GM12878 (cell line): ENCODE measurements around the gene NELFE. TPM values are rescaled to one million over a fixed set of nuclear protein-coding genes. Genes with fewer than 3 reads are reported as not detected.

Experiments used
- ATAC-seq: fragments of 200-7000 bp; cut with Tn5 transposase; 3 replicates; pipeline ENCODE4 v1.9.1; 2020; ENCODE audit warnings: mild to moderate bottlenecking, moderate library complexity
- BruUV-seq: library from RNA; stranded (reverse); fragments of 400-500 nt; replicated peaks from 2 replicates; lab custom pipeline; 2021; lab: Mats Ljungman, UMichigan
- CTCF ChIA-PET: fragments of 300-600 bp; sonication (Branson Sonifier 250); formaldehyde crosslinking; extraction: SDS; loops from one replicate; lab custom pipeline; 2021; ENCODE audit warnings: inconsistent platforms; lab: Yijun Ruan, JAX
- POLR2A ChIA-PET: fragments of 350-600 bp; formaldehyde crosslinking; extraction: SDS; loops from one replicate; lab custom pipeline; 2021; ENCODE audit warnings: inconsistent platforms; lab: Charles Lee
- RAD21 ChIA-PET: fragments of 300-600 bp; sonication (Branson Sonifier 250); formaldehyde crosslinking; loops from one replicate; lab custom pipeline; 2023; ENCODE audit warnings: antibody characterized with exemption; ENCODE audit not compliant: unreplicated experiment; lab: Charles Lee
- SMC1A ChIA-PET: fragments of 300-600 bp; sonication (Branson Sonifier 250); formaldehyde crosslinking; loops from one replicate; lab custom pipeline; 2023; ENCODE audit not compliant: unreplicated experiment, uncharacterized antibody; lab: Charles Lee
- DNase-seq: peaks from one replicate; pipeline ENCODE4 v3.0.0-alpha.2; 2011; ENCODE audit warnings: low read depth, low spot score
- FAIRE-seq: peaks from 3 replicates; lab custom pipeline; 2011; peaks lifted over from hg19 to GRCh38; lab: Jason Lieb, UNC
- H2AFZ ChIP-seq: 2 replicates; pipeline ENCODE4 v1.6.0; 2011; ENCODE audit warnings: low read depth, low read length, control low read depth; ENCODE audit not compliant: control insufficient read depth
- H3K27ac ChIP-seq: 2 replicates; pipeline ENCODE4 v1.5.1; 2011; ENCODE audit warnings: control low read depth; ENCODE audit not compliant: control insufficient read depth, insufficient read depth
- H3K27me3 ChIP-seq, 2 experiments: replicated peaks in 1 of 2; 2 replicates each; pipeline versions ENCODE4 v1.6.0 to v1.6.1; 2011; ENCODE audit warnings: low read length in 1 of 2; ENCODE audit not compliant: control insufficient read depth in 2 of 2, insufficient read depth in 2 of 2
- H3K36me3 ChIP-seq, 2 experiments: 2 replicates each; pipeline ENCODE4 v1.5.1; 2011; ENCODE audit warnings: low read length in 1 of 2; ENCODE audit not compliant: control insufficient read depth in 2 of 2, insufficient read depth in 2 of 2
- H3K4me1 ChIP-seq: 2 replicates; pipeline ENCODE4 v1.6.1; 2011; ENCODE audit warnings: mild to moderate bottlenecking, low read length, moderate library complexity, mixed read lengths; ENCODE audit not compliant: control insufficient read depth, insufficient read depth
- H3K4me2 ChIP-seq: 2 replicates; pipeline ENCODE4 v1.6.0; 2011; ENCODE audit warnings: control low read depth; ENCODE audit not compliant: control insufficient read depth, insufficient read depth
- H3K4me3 ChIP-seq: fragments of 200-600 bp; sonication (generic); 2 replicates; pipeline ENCODE4 v1.5.1; 2016
- H3K79me2 ChIP-seq: 2 replicates; pipeline ENCODE4 v1.6.0; 2011; ENCODE audit warnings: low read length; ENCODE audit not compliant: control insufficient read depth, insufficient read depth
- H3K9ac ChIP-seq: 2 replicates; pipeline ENCODE4 v1.8.0; 2011; ENCODE audit warnings: low read length, control low read depth, mixed read lengths; ENCODE audit not compliant: control insufficient read depth, insufficient read depth
- H3K9me3 ChIP-seq: replicated peaks from 3 replicates; pipeline ENCODE4 v1.5.1; 2011; ENCODE audit warnings: mild to moderate bottlenecking, low read length; ENCODE audit not compliant: control insufficient read depth, insufficient read depth
- H4K20me1 ChIP-seq: 2 replicates; pipeline ENCODE4 v1.6.0; 2011; ENCODE audit not compliant: control insufficient read depth, insufficient read depth
- CBFB ChIP-seq: IDR thresholded peaks from 2 replicates; pipeline ENCODE4 v1.6.1; 2016; ENCODE audit warnings: antibody characterized with exemption, low read depth
- CREB1 ChIP-seq: IDR thresholded peaks from 2 replicates; pipeline ENCODE4 v1.6.1; 2012; ENCODE audit warnings: low read depth, mild to moderate bottlenecking, inconsistent platforms
- ESRRA ChIP-seq: IDR thresholded peaks from 2 replicates; pipeline ENCODE4 v1.6.1; 2012; ENCODE audit warnings: mild to moderate bottlenecking, low read length, improper control_type of control experiment
- MTA3 ChIP-seq: IDR thresholded peaks from 2 replicates; pipeline ENCODE4 v1.6.1; 2012; ENCODE audit warnings: low read length, inconsistent platforms, borderline replicate concordance
- MYB ChIP-seq: fragments of 150-350 bp; IDR thresholded peaks from 2 replicates; pipeline ENCODE4 v1.6.1; 2014; ENCODE audit warnings: mild to moderate bottlenecking, low read depth, low read length, borderline replicate concordance
- NR2F1 ChIP-seq: fragments of 450-650 bp; conservative IDR thresholded peaks from 2 replicates; pipeline ENCODE4 v1.6.1; 2017; ENCODE audit warnings: mild to moderate bottlenecking
- PML ChIP-seq: IDR thresholded peaks from 2 replicates; pipeline ENCODE4 v1.6.1; 2012; ENCODE audit warnings: low read length, inconsistent platforms
- POLR2A ChIP-seq: IDR thresholded peaks from 2 replicates; pipeline ENCODE4 v1.6.1; 2011; ENCODE audit warnings: low read depth, mild to moderate bottlenecking, low read length
- POLR2AphosphoS5 ChIP-seq: IDR thresholded peaks from 2 replicates; pipeline ENCODE4 v1.6.1; 2011; ENCODE audit warnings: mild to moderate bottlenecking, low read length, inconsistent platforms
- RBBP5 ChIP-seq: fragments of 200-600 bp; sonication (generic); conservative IDR thresholded peaks from 2 replicates; pipeline ENCODE4 v1.6.1; 2016
- SMAD1 ChIP-seq: fragments of 450-650 bp; IDR thresholded peaks from 2 replicates; pipeline ENCODE4 v1.6.1; 2018; ENCODE audit warnings: mild to moderate bottlenecking, low read depth; ENCODE audit not compliant: partially characterized antibody
- SP1 ChIP-seq: IDR thresholded peaks from one replicate; pipeline ENCODE4 v1.6.1; 2011; ENCODE audit warnings: low read depth, low read length
- SRF ChIP-seq, 2 experiments: IDR thresholded peaks; 2 replicates each; pipeline ENCODE4 v1.6.1; 2011; ENCODE audit warnings: low read depth in 2 of 2, low read length in 2 of 2, mild to moderate bottlenecking in 1 of 2, moderate library complexity in 1 of 2
- STAT1 ChIP-seq: fragments of 450-650 bp; conservative IDR thresholded peaks from 2 replicates; pipeline ENCODE4 v1.6.1; 2014; ENCODE audit warnings: antibody characterized with exemption, mild to moderate bottlenecking
- TCF12 ChIP-seq: IDR thresholded peaks from 2 replicates; pipeline ENCODE4 v1.6.1; 2011; ENCODE audit warnings: low read depth, mild to moderate bottlenecking, low read length
- TCF7 ChIP-seq: IDR thresholded peaks from 2 replicates; pipeline ENCODE4 v1.6.1; 2014; ENCODE audit warnings: antibody characterized with exemption, borderline replicate concordance
- WRNIP1 ChIP-seq: IDR thresholded peaks from 2 replicates; pipeline ENCODE4 v1.6.1; 2011; ENCODE audit warnings: low read depth, low read length, improper control_type of control experiment, borderline replicate concordance
- WGBS: methylation state at CpG from one replicate; pipeline ENCODE4 v1.1.6; 2016; ENCODE audit warnings: low lambda C conversion rate; ENCODE audit not compliant: insufficient replicate concordance, insufficient coverage; ENCODE audit errors: missing lambda C conversion rate; 5-methylcytosine and 5-hydroxymethylcytosine counted together
- in situ Hi-C: fragments of 300-500 bp; cut with MboI; formaldehyde crosslinking; loops from 9 replicates; pipeline ENCODE4 v1.14.3; 2018; ENCODE audit warnings: mixed read lengths
- intact Hi-C: fragments of 100-400 bp; cut with micrococcal nuclease; formaldehyde crosslinking; loops from one replicate; pipeline ENCODE4 v1.14.2; 2022; ENCODE audit not compliant: unreplicated experiment
- polyA plus RNA-seq, 11 experiments: library from polyadenylated mRNA; depleted of rRNA in 4 of 11; unstranded in 6 of 11; stranded (reverse) in 5 of 11; fragments of >200 nt; fragmentation: Nextera tagmentation in 4 of 11; fragmentation: Illumina TruSeq in 1 of 11; extraction: Ambion mirVana in 4 of 11; extraction: Trizol in 1 of 11; gene quantifications; 1 replicate in 1 of 11; 2 replicates in 10 of 11; pipeline versions ENCODE4 v1.2.1 to v1.2.3, GENCODE V29; 2011 to 2016; ENCODE audit warnings: inconsistent platforms in 2 of 11, missing spikeins in 2 of 11, low read depth in 1 of 11
- total RNA-seq, 4 experiments: library from RNA; depleted of rRNA in 3 of 4; stranded (reverse); fragments of >200 nt in 3 of 4; fragmentation: Illumina TruSeq in 1 of 4; extraction: Trizol in 1 of 4; gene quantifications; 2 replicates each; pipeline versions ENCODE4 v1.2.1 to v1.2.3, GENCODE V29; 2013 to 2021
- TF ChIP-seq, protein P1 (sequence below): fragments of 450-650 bp; IDR thresholded peaks from 2 replicates; pipeline ENCODE4 v1.6.1; 2016; ENCODE audit warnings: mild to moderate bottlenecking
- TF ChIP-seq, protein P2 (sequence below): IDR thresholded peaks from 2 replicates; pipeline ENCODE4 v1.6.1; 2011; ENCODE audit warnings: borderline replicate concordance, low read depth, mild to moderate bottlenecking, moderate library complexity, low read length; ENCODE audit not compliant: insufficient read depth, poor library complexity, severe bottlenecking
- TF ChIP-seq, protein P3 (sequence below): IDR thresholded peaks from 2 replicates; pipeline ENCODE4 v1.6.1; 2012; ENCODE audit warnings: low read length, inconsistent platforms

The NELFE gene
- total and polyA plus RNA-seq, 10 of the 15 experiments (the other 5 are each of a cell fraction or from before 2014, with no cell fraction given): 8.5 to 105 (median 59.7) TPM

DNA sequence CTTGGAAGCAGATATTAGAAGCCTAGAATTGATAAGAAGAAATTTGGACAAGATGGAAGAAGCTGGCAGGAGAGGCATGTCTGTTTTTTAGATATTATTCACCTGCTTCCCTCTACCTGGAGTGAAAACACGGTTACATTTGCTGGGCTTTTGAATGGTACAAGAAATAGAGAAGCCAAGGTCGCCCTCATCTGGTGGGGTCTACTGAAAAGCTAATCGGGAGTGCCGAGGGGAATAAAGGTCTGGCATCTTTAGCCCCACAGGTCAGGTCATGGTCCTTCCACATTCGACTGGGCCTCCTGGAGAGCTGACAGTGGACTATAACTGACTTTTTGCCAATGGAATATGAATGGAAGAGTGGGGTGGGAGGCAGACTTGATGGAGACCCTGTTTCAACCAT lies 35.8 kb downstream of the NELFE start (continued):
- peak in 1 of 2 experiments; percentile 17; a peak in 1 of 4 replicates for TF ChIP-seq SRF (IDR thresholded peaks at IDR 0.05; ENCODE audit: low read depth in 2 of 2, low read length in 2 of 2)
- TF ChIP-seq SMAD1: no peak
- 0 out of 2 replicates have a peak, but pooled peaks have one; percentile 34 for TF ChIP-seq NR2F1

DNA sequence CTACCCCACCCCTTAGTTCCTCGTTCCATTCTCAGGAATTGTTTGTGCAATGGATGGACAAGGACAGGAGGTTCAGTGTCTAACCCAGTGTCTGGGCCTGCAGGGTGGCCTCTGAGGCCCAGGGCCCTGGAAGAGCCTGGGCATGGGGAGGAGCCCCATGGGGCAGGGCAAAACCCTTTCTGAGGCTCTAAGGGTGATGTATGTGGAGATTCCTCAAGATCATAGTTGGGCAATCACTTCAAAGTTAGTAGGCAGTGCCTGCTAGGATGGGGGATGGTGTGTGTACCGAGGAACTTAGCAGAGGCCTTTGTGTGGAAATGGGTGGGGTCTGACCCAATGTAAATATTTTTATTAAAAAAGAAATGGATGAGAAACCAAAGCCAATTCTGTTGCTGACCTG lies 38.0 kb downstream of the NELFE start:
- DNase-seq: no peak
- intact Hi-C loops (no loop called here), in situ Hi-C loops (no loop called here)
- Histone ChIP-seq H2AFZ (no peak overlapping the region), H3K27ac (no peak overlapping the region), H3K4me3 (no peak overlapping the region), H3K79me2 (no peaks in the 10 kb centered on the region), H3K4me1 (no peaks in the 10 kb centered on the region), H3K9ac (no peak overlapping the region), H3K4me2 (no peak overlapping the region), H3K27me3 (no peaks in the 10 kb centered on the region), H3K36me3 (no peaks in the 10 kb centered on the region), H3K9me3 (peaks cover under 1% of the 10 kb centered on the region; the same call in 1 of the 3 replicates), H4K20me1 (no peaks in the 10 kb centered on the region)
- WGBS: 35% methylated on average over 2 of the region's 2 CpGs
- FAIRE-seq: no peak
- ATAC-seq: no peak
- RAD21 ChIA-PET: no interaction called here
- SMC1A ChIA-PET: interaction anchor here (0.6 kb wide), 1 partner anchor 83 kb away, joined by 3 read pairs; no protein-coding TSS in a partner anchor
- CTCF ChIA-PET: interaction anchor here (1.0 to 1.3 kb wide), 2 partner anchors 31 to 91 kb away, joined by 3 to 5 read pairs; no protein-coding TSS in a partner anchor
- POLR2A ChIA-PET: interaction anchor here (0.6 kb wide), 1 partner anchor 306 kb away, joined by 3 read pairs; the partner anchor contains the start of gene AIF1
- no TSS peak for BruUV-seq
- TF ChIP-seq, protein P1, sequence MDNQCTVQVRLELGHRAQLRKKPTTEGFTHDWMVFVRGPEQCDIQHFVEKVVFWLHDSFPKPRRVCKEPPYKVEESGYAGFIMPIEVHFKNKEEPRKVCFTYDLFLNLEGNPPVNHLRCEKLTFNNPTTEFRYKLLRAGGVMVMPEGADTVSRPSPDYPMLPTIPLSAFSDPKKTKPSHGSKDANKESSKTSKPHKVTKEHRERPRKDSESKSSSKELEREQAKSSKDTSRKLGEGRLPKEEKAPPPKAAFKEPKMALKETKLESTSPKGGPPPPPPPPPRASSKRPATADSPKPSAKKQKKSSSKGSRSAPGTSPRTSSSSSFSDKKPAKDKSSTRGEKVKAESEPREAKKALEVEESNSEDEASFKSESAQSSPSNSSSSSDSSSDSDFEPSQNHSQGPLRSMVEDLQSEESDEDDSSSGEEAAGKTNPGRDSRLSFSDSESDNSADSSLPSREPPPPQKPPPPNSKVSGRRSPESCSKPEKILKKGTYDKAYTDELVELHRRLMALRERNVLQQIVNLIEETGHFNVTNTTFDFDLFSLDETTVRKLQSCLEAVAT: no peak
- no peak for TF ChIP-seq RBBP5
- no peak for TF ChIP-seq SP1
- no peak for TF ChIP-seq CREB1
- no peak for TF ChIP-seq STAT1
- no peak for TF ChIP-seq ESRRA
- TF ChIP-seq, protein P2, sequence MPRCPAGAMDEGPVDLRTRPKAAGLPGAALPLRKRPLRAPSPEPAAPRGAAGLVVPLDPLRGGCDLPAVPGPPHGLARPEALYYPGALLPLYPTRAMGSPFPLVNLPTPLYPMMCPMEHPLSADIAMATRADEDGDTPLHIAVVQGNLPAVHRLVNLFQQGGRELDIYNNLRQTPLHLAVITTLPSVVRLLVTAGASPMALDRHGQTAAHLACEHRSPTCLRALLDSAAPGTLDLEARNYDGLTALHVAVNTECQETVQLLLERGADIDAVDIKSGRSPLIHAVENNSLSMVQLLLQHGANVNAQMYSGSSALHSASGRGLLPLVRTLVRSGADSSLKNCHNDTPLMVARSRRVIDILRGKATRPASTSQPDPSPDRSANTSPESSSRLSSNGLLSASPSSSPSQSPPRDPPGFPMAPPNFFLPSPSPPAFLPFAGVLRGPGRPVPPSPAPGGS: no peak
- TF ChIP-seq POLR2A: no peak
- no peak for TF ChIP-seq TCF12
- TF ChIP-seq TCF7: no peak
- no peak for TF ChIP-seq WRNIP1
- no peak for TF ChIP-seq POLR2AphosphoS5
- TF ChIP-seq MTA3: no peak
- no peak for TF ChIP-seq PML
- TF ChIP-seq, protein P3, sequence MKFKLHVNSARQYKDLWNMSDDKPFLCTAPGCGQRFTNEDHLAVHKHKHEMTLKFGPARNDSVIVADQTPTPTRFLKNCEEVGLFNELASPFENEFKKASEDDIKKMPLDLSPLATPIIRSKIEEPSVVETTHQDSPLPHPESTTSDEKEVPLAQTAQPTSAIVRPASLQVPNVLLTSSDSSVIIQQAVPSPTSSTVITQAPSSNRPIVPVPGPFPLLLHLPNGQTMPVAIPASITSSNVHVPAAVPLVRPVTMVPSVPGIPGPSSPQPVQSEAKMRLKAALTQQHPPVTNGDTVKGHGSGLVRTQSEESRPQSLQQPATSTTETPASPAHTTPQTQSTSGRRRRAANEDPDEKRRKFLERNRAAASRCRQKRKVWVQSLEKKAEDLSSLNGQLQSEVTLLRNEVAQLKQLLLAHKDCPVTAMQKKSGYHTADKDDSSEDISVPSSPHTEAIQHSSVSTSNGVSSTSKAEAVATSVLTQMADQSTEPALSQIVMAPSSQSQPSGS: no peak
- TF ChIP-seq SMAD1: no peak
- no peak for TF ChIP-seq CBFB
- no peak for TF ChIP-seq MYB
